Activated T-helper 17 cell treated with anti-CD3 and anti-CD28 coated beads, Interleukin-2, amount 50 U/mL, for 72 hours (primary cell): ENCODE measurements around the gene UACA. TPM values are rescaled to one million over a fixed set of nuclear protein-coding genes. Genes with fewer than 3 reads are reported as not detected.
"Not testable (repeated sequence)": the region's sequence is repeated elsewhere in the genome, so short reads cannot be mapped to it uniquely, and the experiment has no call there.

ENCODE experiments used
- ATAC-seq: fragments of 150-1000 bp; cut with Tn5 transposase; replicated peaks from 2 replicates; pipeline ENCODE4 v1.10.0; 2021; ENCODE audit warnings: mild to moderate bottlenecking, moderate library complexity
- H3K27ac Mint-ChIP-seq: one replicate; pipeline ENCODE4 v1.8.0; 2022; ENCODE audit warnings: mixed read lengths
- H3K27me3 Mint-ChIP-seq: one replicate; pipeline ENCODE4 v1.8.0; 2022; ENCODE audit warnings: mixed read lengths
- H3K36me3 Mint-ChIP-seq: one replicate; pipeline ENCODE4 v1.8.0; 2022; ENCODE audit warnings: low read depth, mild to moderate bottlenecking, mixed read lengths
- H3K4me1 Mint-ChIP-seq: one replicate; pipeline ENCODE4 v1.8.0; 2022; ENCODE audit warnings: mixed read lengths
- H3K4me3 Mint-ChIP-seq: one replicate; pipeline ENCODE4 v1.8.0; 2022; ENCODE audit warnings: mild to moderate bottlenecking, mixed read lengths
- H3K9me3 Mint-ChIP-seq: one replicate; pipeline ENCODE4 v1.8.0; 2022; ENCODE audit warnings: mixed read lengths
- total RNA-seq, 2 donors: library from RNA; stranded (reverse); gene quantifications; one replicate each; pipeline ENCODE4 v1.2.3, GENCODE V29; 2022

The UACA gene
- total RNA-seq, 2 donors from 2014 or later, result 2.0 to 3.4 TPM

DNA sequence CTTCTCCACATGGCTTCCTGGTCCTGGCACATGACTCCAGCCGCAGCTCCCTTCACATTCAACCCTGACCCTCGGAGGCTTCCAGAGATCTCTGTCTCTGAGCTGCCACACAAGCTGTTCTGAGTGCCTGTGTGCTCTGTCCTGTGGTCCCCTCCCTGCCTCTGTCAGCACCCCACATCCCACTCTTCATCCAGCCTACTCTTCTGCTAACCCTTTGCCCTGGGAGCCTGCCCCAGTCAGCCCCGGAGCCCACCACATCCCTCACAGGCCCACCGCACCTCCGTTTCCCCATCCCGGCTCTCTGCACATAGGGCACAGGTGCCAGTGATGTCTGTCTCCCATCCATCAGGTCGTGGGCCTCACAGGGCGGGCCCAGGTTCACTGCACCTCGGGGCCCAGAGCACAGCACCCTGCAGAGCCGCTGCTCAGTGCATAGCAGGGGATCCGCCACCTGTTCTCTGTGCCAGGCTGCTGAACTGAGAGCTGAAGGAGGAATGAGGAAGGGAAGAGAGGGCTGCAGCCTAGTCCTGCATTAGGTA is 133.6 kb downstream of the UACA start:
- H3K27ac Mint-ChIP-seq, result no peak overlapping the region
- ATAC-seq, result no peak
- H3K4me1 Mint-ChIP-seq, result no peaks in the 10 kb centered on the region
- H3K36me3 Mint-ChIP-seq, result no peaks in the 10 kb centered on the region
- peaks cover 31% of the 10 kb centered on the region for H3K27me3 Mint-ChIP-seq
- no peak overlapping the region for H3K4me3 Mint-ChIP-seq
- no peaks in the 10 kb centered on the region for H3K9me3 Mint-ChIP-seq

- ATAC-seq, result no peak
- Mint-ChIP-seq H3K27me3 (peaks cover 29% of the 10 kb centered on the region), H3K36me3 (no peaks in the 10 kb centered on the region)
Observed at GRCh38 chr15:70628549-70628896, 134.8 kb downstream of the UACA start.

DNA sequence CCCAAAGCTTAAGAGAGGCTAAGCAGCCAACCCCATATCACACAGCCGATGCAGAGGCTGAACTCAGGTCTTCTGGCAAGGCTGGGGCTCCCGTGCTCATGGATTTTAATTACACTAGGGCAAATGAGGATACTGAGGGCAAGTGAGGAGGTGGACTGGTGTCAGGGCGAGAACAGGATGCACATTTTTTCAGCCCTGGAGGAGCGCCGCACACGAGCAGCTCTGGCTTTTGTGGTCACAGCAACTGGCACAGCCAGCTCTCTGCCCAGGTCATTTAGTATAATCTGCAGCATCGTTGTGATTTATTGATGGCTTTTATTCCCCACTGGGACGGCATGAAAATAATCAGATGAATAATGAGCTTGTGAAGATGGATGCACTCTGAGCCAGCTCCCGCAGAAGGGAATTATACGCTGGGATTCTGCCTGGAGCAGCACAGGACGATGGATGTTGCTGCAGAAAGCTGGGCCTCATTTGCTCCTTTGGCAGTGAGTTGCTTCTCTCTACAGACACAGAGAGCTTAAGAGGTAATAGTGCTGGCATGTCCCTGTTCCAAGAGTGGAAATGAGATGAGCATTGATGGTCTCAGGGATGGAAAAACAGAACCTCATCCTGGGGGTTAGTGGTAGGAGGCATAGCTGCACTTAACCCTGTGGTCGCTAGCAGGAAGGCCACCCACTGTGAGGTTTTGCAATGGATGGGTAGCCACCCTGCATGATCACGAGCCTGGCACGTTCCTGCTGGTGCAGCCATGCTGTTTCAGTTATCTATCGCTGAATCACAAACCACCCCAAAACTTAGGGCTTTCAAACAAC is 135.4 kb downstream of the UACA start:
- Mint-ChIP-seq H3K9me3 (peaks cover 8% of the 10 kb centered on the region), H3K36me3 (no peaks in the 10 kb centered on the region), H3K4me1 (no peaks in the 10 kb centered on the region), H3K27ac (no peak overlapping the region), H3K4me3 (no peak overlapping the region), H3K27me3 (peaks cover 25% of the 10 kb centered on the region)
- no peak for ATAC-seq

More at GRCh38 chr15:70628549-70628896, 134.8 kb downstream of the UACA start:
- Mint-ChIP-seq H3K9me3 (peaks cover 4% of the 10 kb centered on the region), H3K4me1 (no peaks in the 10 kb centered on the region), H3K27ac (no peak overlapping the region), H3K4me3 (no peak overlapping the region)

DNA sequence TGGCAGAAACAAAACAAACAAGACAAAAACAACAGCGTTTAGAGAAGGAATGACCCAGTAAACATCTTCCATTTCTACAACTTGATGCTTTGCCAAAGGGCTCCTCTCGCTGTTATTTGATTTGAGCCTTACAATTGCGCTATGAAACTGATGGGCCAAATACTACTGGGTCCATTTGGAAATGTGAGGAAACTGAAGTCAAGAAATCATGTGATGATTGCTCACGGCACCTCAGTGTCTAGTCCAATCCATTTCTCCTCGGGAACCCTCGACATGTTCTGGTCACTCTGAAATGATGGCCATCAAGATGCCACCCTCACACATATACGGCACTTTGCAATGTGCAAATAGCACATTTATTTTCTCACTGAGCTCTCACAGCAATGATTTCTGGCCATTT is 136.0 kb downstream of the UACA start:
- H3K9me3 Mint-ChIP-seq, result peaks cover 11% of the 10 kb centered on the region
- no peaks in the 10 kb centered on the region for H3K36me3 Mint-ChIP-seq
- H3K27ac Mint-ChIP-seq, result no peak overlapping the region
- H3K27me3 Mint-ChIP-seq, result peaks cover 21% of the 10 kb centered on the region
- ATAC-seq, result no peak
- H3K4me3 Mint-ChIP-seq, result no peak overlapping the region
- H3K4me1 Mint-ChIP-seq, result no peaks in the 10 kb centered on the region

DNA sequence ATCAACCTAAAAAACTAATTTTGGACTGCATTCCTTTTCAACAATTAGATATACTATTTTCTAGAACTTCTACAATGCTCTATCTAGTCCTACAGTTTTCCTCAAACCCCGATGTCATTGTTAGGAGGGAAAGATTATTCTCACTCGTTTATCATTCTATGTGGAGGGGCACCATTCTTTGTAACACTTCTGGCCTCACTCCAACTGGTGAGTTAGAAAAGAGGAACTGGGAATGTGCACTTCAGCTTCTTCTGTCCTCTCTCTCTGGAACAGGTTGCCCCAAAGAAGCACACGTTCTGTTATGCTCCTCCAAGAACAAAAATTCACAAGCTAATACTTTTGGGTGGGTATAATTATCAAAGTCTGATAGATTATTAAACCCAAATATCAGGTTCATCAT is 137.9 kb downstream of the UACA start:
- H3K4me1 Mint-ChIP-seq, result no peaks in the 10 kb centered on the region
- no peak overlapping the region for H3K4me3 Mint-ChIP-seq
- ATAC-seq, result no peak
- H3K36me3 Mint-ChIP-seq, result no peaks in the 10 kb centered on the region
- peaks cover 13% of the 10 kb centered on the region for H3K9me3 Mint-ChIP-seq
- H3K27ac Mint-ChIP-seq, result no peak overlapping the region
- H3K27me3 Mint-ChIP-seq, result peaks cover 17% of the 10 kb centered on the region

GRCh38 chr15:70625011-70625410 is 138.3 kb downstream of the UACA start:
- Mint-ChIP-seq H3K27ac (no peak overlapping the region), H3K9me3 (peaks cover 13% of the 10 kb centered on the region), H3K4me1 (no peaks in the 10 kb centered on the region), H3K36me3 (no peaks in the 10 kb centered on the region), H3K27me3 (peaks cover 17% of the 10 kb centered on the region), H3K4me3 (no peak overlapping the region)
- ATAC-seq, result no peak

- peaks cover 13% of the 10 kb centered on the region for H3K9me3 Mint-ChIP-seq
- no peak overlapping the region for H3K4me3 Mint-ChIP-seq
- no peaks in the 10 kb centered on the region for H3K36me3 Mint-ChIP-seq
Observed at GRCh38 chr15:70618929-70619328, 144.4 kb downstream of the UACA start.

DNA sequence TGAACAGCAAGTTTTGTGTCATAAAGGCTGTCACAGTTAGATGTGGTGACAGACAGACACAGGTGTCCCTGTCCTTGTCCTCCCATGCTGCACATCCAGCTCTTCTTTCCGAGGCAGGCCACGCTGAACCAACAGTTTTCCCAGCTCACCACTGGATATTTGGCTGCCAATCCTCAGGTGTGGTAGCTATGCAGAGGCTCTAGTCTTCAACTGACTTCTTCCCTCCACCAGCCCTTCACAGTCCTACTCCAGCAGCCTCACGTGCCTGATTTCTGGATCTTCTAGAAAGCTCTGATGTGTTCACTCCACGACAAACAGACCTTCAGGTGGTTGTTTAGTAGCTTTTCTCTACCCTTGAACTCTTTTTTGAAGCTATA is 145.5 kb downstream of the UACA start:
- Mint-ChIP-seq H3K9me3 (peaks cover 6% of the 10 kb centered on the region), H3K4me3 (no peak overlapping the region), H3K36me3 (no peaks in the 10 kb centered on the region), H3K27ac (no peak overlapping the region), H3K4me1 (no peaks in the 10 kb centered on the region), H3K27me3 (peaks cover 26% of the 10 kb centered on the region)
- no peak for ATAC-seq

More at GRCh38 chr15:70618929-70619328, 144.4 kb downstream of the UACA start:
- ATAC-seq, result no peak
- Mint-ChIP-seq H3K4me1 (no peaks in the 10 kb centered on the region), H3K27ac (no peak overlapping the region), H3K27me3 (peaks cover 26% of the 10 kb centered on the region)

DNA sequence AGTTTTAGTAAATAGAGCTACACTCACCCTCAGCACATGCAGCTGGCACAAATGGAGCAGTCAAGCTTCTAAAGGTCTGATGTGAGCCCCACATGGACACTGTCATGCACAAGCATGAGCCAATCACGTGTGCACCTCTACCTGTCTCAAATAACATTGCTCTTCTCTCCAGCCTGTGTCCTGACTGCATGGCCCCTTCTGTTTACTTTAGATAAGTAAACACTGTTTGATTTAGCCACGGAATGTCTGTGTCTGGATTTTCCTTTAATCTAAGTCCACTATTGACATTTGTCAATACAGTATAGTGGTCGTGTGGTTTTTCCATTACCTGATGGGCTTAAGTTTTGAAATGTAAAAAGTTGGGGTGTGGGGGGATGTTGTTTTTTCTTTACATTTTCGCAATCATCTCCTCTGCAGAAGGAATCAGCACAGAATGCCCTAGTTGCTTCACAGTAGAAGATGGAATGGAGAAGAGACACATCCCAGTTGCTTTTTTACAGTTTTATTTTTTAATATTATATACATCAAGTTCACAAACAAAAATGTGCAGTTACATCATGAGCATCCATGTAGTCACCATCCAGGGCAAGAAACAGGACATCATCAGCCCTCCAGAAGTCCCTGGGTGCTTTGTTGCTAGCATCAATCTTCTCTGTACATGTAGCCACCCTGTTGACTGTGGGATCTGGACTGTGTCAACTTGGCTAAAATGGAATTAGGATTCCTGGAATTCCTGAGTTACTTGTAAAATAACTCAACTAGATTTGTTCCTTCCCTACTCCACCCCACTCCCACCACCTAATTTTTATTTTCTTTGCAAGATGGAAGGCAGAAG is 146.1 kb downstream of the UACA start:
- Mint-ChIP-seq H3K9me3 (peaks cover 3% of the 10 kb centered on the region), H3K27me3 (peaks cover 26% of the 10 kb centered on the region), H3K36me3 (no peaks in the 10 kb centered on the region), H3K4me3 (no peak overlapping the region), H3K27ac (no peak overlapping the region), H3K4me1 (no peaks in the 10 kb centered on the region)
- ATAC-seq, result no peak

- H3K4me3 Mint-ChIP-seq, result not testable (repeated sequence)
Observed at GRCh38 chr15:70616311-70616756, 147.0 kb downstream of the UACA start.

DNA sequence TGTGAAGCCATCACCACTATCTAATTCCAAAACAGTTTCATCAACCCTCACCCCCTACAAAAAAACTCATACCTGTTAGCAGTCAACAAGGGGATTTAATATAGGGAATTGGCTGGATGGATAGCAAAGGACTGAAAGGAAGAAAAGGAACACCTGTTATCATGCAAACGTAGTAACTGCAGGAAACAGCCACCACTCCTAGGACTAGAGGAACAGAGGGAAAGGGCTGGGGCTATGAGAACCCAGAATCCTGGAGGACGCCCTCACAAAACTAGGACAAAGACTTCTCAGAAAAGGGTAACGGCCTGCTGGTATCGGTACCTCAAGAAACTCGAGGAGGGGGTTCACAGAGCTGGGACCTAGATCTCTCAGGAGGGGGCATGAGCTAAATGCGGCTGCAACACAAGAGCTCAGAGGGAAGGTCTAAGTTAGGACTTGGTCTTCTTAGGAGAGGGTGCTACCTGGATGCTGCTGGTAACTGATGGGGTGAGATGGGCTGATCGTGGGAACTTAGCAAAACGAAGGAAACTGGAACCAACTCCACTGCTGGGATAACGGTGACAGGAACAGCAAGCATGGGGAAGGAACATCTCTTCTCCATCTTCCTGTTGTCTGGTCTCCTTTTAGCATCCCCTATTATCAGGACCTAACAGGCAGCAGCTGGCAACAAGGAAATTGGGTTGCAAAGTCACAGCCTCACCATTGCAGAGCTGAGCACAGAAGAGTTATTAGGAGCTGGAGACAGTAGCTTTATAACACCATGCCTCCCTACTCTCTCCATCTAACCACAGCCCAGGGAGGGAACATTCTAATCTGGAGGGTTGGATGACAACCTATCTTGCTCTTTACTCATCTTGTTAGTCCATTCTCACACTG is 147.7 kb downstream of the UACA start:
- H3K9me3 Mint-ChIP-seq, result no peaks in the 10 kb centered on the region
- no peak for ATAC-seq
- no peaks in the 10 kb centered on the region for H3K4me1 Mint-ChIP-seq
- no peaks in the 10 kb centered on the region for H3K36me3 Mint-ChIP-seq
- H3K27ac Mint-ChIP-seq, result no peak overlapping the region
- H3K4me3 Mint-ChIP-seq, result no peak overlapping the region
- H3K27me3 Mint-ChIP-seq, result peaks cover 23% of the 10 kb centered on the region

More at GRCh38 chr15:70616311-70616756, 147.0 kb downstream of the UACA start:
- H3K4me1 Mint-ChIP-seq, H3K36me3 Mint-ChIP-seq, ATAC-seq, H3K27ac Mint-ChIP-seq, H3K9me3 Mint-ChIP-seq: not testable (repeated sequence)
- peaks cover 26% of the 10 kb centered on the region for H3K27me3 Mint-ChIP-seq

DNA sequence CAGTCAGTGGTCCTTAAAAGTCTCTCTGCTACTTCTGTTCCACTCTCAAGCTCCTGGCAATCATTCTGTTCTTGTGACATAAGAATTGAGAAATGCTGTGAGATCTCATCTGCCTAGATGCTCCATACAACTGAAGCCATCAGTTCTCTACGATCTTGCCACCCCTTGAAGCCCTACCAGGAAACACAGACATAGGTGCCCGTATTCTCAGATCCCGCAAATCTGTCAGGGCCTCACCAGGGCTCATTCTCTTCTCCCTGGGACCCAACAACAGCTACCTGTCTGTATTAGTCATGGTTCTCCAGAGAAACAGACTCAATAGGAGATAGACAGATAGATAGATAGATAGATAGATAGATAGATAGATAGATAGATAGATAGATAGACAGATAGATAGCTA is 149.1 kb downstream of the UACA start:
- no peak overlapping the region for H3K27ac Mint-ChIP-seq
- H3K4me1 Mint-ChIP-seq, result no peaks in the 10 kb centered on the region
- H3K36me3 Mint-ChIP-seq, result no peaks in the 10 kb centered on the region
- H3K4me3 Mint-ChIP-seq, result no peak overlapping the region
- no peak for ATAC-seq
- peaks cover 23% of the 10 kb centered on the region for H3K27me3 Mint-ChIP-seq
- no peaks in the 10 kb centered on the region for H3K9me3 Mint-ChIP-seq

- no peak overlapping the region for H3K4me3 Mint-ChIP-seq
- no peak for ATAC-seq
Observed at GRCh38 chr15:70613271-70613670, 150.1 kb downstream of the UACA start.

GRCh38 chr15:70611286-70611685 is 152.1 kb downstream of the UACA start:
- peaks cover 16% of the 10 kb centered on the region for H3K27me3 Mint-ChIP-seq

More at GRCh38 chr15:70613271-70613670, 150.1 kb downstream of the UACA start:
- no peaks in the 10 kb centered on the region for H3K36me3 Mint-ChIP-seq
- H3K9me3 Mint-ChIP-seq, result no peaks in the 10 kb centered on the region
- H3K27ac Mint-ChIP-seq, result no peak overlapping the region
- H3K27me3 Mint-ChIP-seq, result peaks cover 23% of the 10 kb centered on the region
- no peaks in the 10 kb centered on the region for H3K4me1 Mint-ChIP-seq

More at GRCh38 chr15:70611286-70611685, 152.1 kb downstream of the UACA start:
- Mint-ChIP-seq H3K27ac (no peak overlapping the region), H3K36me3 (no peaks in the 10 kb centered on the region), H3K4me3 (no peak overlapping the region), H3K4me1 (no peaks in the 10 kb centered on the region), H3K9me3 (no peaks in the 10 kb centered on the region)
- ATAC-seq, result no peak
